NCI-H82 treated with DMSO at 0.1 percent for 48 hours (cell line): Measurements from ENCODE around the gene AMDHD2.
"Not testable (repeated sequence)": the region's sequence is repeated elsewhere in the genome, so short reads cannot be mapped to it uniquely, and the experiment has no call there.

Experiments
- DNase-seq: peaks from one replicate; lab custom pipeline; 2025; ENCODE audit not compliant: unreplicated experiment; lab: John Stamatoyannopoulos, UW

AMDHD2 gene

DNA sequence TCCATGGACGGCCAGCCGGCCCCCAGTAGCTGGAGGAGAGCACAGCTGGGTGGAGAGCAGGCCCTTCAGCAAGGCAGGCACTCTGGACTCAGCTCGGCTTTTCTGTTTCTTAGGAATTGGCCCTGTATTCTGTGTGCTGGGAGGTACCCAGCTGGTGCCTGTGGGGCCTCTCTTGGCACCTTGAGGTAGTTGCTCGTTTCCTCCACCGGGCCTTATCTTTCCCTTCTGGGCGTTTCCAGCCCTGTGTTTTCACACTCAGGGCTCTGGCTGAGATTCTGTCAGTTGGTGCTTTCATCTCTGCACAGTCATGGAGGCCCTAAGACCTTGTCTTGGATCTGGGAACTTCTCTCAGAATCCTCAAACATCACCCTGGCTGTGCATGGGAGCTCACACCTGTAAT is 47.3 kb downstream of the AMDHD2 start:
- DNase-seq = not testable (repeated sequence)

GRCh38 chr16:2568573-2568972 is 48.4 kb downstream of the AMDHD2 start:
- DNase-seq = not testable (repeated sequence)

- not testable (repeated sequence) for DNase-seq
Measured at GRCh38 chr16:2572704-2573103, 52.5 kb downstream of the AMDHD2 start.

- DNase-seq = not testable (repeated sequence)
Measured at GRCh38 chr16:2575839-2576238, 55.7 kb downstream of the AMDHD2 start.

- DNase-seq = not testable (repeated sequence)
Measured at GRCh38 chr16:2577044-2577443, 56.9 kb downstream of the AMDHD2 start.

GRCh38 chr16:2578905-2579304 is 58.7 kb downstream of the AMDHD2 start:
- DNase-seq = not testable (repeated sequence)

GRCh38 chr16:2580143-2580542 is 60.0 kb downstream of the AMDHD2 start:
- not testable (repeated sequence) for DNase-seq

- not testable (repeated sequence) for DNase-seq
Measured at GRCh38 chr16:2580818-2581217, 60.6 kb downstream of the AMDHD2 start.
